AG08396 (cell line): ENCODE results near the gene JPT2.

ENCODE experiments used
- DNase-seq: peaks from one replicate; pipeline ENCODE4 v3.0.0; 2012; ENCODE audit warnings: low spot score, mixed read lengths

The JPT2 gene

DNA sequence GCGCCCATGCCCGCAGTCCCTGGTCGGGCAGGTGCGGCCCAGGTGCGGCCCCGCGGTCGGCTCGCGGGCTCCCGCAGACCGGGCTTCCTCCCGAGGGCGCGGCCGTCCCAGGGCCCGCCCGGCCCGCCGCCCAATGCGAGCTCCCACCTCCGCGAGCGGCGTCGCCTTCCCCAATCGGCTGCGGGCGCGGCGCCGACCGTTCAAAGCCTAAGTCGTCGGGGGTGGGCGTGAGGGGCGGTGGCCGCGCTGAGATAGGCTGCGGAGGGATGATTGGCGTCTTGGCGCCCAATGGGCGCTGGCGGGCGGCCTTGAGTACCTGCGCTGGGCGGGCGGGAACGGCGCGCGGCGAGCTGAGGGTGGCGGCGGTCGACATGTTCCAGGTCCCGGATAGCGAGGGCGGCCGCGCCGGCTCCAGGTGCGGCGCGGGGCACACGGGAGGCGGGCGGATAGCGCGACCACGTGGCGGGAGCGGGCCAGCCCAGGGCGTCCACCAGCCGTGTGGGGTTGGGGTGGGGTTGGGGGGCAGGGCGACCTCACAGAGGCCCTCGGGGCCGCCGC, at the start of gene JPT2:
Gene JPT2 (plus strand): TSS at position 338 of the 558 bp plus-strand sequence. CDS start 34 bp downstream, at position 372.
- DNase-seq: peak; percentile 99

- no peak for DNase-seq
These were observed 47.4 kb upstream of the JPT2 start for GRCh38 chr16:1630450-1631213.

DNA sequence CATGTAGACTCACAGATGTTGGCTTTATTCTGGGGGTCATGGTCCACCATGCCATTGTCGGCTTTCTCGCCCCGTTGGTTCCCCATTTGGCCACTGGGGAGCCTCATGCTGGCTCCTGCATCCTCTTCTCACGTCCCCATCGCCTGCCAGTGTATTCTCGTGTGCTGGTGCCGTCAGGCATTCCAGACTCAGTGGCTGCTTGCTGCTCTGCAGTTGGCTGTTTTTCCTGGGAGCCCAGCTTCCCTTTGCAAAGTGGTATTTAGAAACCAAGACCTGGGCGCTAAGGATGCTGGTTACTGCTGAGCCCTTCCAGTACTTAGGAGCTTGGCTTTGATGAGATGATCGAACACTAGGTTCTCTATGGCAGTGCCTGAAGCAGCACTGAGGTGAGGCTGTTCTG, 46.8 kb upstream of the JPT2 start:
- no peak for DNase-seq

DNA sequence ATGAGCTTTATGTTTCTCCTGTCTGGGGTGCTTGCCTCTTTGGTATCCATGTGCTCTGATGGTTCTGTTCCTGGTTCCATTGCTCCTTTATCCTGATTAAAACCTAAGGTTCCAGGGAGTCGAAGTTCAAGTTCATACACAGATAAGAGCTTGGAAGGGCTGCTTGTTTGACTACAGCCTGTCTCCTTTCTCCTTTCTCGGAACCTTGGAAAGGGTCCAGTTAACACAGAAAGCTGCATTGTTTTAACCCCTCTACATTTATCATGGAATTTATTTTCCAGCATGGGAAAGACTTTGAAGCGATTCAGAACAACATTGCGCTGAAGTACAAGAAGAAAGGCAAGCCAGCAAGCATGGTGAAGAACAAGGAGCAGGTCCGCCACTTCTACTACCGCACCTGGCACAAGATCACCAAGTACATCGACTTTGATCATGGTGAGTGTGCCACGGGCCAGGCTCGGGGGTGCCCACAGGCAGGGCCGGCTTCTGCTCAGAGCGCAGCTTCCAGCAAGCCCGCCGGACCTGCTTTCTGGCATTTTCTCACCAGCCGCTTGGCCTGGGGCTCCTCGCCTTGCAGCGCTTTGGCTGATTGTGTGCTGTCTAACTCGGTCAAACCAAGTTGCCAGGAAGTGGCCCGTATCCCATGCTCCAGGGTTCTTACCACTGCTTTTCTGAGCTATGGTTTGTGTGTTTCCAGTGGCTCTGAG, 46.0 kb upstream of the JPT2 start:
- DNase-seq: no peak

GRCh38 chr16:1632638-1632970, 45.5 kb upstream of the JPT2 start:
- DNase-seq: no peak

- no peak for DNase-seq
These were observed 44.8 kb upstream of the JPT2 start for GRCh38 chr16:1633310-1633709.

- DNase-seq: no peak
These were observed 43.5 kb upstream of the JPT2 start for GRCh38 chr16:1634541-1634940.

DNA sequence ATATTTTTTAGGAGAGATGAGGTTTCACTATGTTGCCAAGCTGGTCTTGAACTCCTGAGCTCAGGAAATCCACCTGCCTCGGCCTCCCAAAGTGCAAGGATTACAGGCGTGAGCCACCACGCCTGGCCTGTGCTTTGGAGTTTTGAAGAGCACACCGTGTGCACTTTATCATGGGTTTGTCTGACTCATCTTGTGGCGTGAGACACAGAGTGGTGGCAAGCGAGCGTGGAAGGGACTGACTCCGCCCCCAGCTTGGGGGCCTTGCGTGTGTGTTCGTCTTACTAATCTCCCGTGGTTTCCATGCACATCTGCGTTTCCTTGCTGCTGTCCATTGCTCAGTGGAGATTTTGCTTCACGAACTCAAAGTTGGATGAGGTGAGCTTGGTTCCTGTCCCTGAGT, 43.0 kb upstream of the JPT2 start:
- no peak for DNase-seq

GRCh38 chr16:1637526-1637925, 40.6 kb upstream of the JPT2 start:
- no peak for DNase-seq

DNA sequence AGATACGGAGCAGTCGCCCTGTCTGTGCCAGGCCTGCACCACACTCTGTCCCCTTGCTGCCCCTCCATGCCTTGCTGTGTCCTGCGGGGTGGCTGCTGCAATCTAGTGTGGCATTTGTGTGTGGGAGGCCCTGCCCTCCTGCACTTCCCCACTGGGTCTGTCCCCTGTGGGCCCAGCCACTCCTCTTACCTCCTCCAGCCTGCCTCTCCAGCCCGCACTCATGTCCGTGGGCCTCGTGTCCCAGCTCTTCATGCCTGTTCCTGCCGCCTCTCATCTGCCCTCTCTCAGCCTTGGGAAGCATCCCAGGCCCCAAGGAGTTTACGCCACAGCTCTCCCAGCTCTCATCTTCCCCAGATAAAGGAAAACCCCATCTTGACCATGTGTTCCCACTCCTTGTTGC, 39.3 kb upstream of the JPT2 start:
- no peak for DNase-seq

GRCh38 chr16:1639282-1639681, 38.8 kb upstream of the JPT2 start:
- no peak for DNase-seq

DNA sequence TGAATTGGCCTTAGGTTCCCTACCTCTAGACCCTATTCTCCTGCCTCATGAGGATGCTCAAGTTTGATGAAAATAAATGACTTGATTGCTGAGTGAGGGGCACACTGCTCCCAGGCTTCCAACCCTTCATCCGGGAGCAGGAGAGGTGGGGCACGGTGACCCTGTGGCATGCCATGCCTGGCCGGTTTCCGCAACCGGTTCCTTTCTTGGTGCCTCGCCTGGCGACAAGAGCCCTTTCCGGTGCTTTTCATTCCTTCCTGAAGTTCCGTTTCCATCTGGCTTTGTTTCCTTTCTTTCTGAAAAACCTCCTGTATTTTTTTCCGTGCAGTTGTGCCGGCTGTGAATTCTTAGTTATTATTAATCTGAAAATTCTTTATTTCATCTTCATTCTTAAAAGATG, 38.2 kb upstream of the JPT2 start:
- DNase-seq: no peak

- no peak for DNase-seq
These were observed 37.7 kb upstream of the JPT2 start for GRCh38 chr16:1640261-1640941.

DNA sequence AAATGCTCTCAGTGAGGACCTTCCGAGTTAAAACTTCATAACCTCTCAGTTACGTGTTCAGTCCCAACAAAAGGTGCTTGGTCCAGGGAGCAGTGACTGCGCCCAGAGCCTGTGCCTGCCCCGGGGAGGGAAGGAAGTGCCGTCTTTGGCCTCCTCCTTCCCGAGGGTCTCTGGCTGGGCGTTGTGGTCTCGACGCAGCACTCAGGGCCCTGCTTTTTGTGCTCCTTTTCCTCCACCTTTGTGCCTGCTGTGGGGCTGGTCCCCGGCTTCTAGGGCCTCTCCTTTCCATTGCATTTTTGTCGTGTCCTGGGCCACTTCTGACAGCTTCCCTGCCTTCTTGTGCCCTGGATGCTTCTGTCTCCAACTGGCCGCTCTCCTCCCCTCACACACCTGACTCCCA, 36.8 kb upstream of the JPT2 start:
- DNase-seq: no peak

GRCh38 chr16:1642148-1642547, 35.9 kb upstream of the JPT2 start:
- no peak for DNase-seq

GRCh38 chr16:1642753-1643152, 35.3 kb upstream of the JPT2 start:
- no peak for DNase-seq

- DNase-seq: no peak
These were observed 34.6 kb upstream of the JPT2 start for GRCh38 chr16:1643521-1643920.

DNA sequence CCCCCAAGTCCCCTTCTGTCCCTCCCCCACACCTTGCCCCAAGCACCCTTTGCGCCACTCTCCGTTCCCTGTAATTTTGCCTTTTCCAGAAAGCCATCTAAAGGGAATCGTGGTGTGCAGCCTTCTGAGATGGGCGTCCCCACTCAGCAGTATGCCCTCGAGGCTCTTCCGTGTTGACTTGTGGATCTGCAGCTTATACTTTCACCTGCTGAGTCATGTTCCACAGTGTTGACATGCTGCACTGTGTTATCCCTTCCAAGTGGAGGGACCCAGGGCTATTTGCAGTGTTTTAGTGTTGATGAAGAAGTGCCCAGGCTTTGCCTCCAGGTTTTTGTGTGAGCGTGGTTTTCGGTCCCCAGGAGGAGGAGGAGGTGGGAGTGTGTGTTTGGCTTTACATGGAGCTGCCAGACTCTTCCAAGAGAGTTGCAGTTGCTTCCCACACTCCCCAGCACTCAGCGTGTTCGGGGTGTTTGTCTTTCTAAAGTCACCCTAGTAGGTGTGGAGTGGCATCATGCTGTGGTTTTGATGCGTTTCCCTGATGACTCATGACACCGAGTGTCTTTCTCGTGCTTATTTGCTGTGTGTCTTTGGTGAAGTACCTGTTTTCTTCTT, 32.1 kb upstream of the JPT2 start:
- peak; percentile 37 for DNase-seq

GRCh38 chr16:1647856-1648255, 30.2 kb upstream of the JPT2 start:
- DNase-seq: no peak

DNA sequence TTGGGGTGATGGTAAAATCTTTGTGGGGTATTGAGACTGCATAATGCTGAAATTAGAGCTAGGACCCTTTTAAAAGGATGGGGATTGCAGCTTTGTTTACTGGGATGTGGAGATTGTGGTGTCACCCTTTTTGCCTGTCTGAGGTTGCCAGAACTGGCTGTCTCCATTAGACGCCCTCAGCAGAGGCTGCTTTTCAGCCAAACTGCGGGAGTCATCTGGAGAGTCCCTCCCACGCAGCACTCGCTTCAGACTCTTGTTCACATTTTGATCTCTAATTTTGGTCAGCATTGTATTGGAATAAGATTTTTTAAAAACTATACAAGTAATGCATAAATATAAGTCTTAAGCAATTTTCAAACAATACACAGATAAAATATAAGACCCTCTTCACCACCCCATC, 27.9 kb upstream of the JPT2 start:
- no peak for DNase-seq

- DNase-seq: no peak
These were observed 26.7 kb upstream of the JPT2 start for GRCh38 chr16:1651094-1651973.

DNA sequence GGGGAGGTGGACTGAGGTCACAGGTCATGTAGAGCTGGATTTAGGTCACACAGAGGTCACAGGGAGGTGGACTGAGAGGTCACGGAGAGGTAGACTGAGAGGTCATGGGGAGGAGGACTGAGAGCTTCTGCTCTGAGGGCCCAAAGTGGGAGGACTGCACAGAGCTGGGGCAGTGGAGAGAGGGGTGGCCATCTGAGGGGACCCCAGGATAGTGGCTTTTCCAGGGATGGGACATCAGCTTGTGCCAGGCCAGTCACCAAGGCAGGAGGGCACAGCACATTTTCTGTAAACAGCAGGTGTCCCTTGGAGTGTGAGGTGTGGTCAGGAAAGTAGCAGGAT, 26.1 kb upstream of the JPT2 start:
- DNase-seq: no peak
